Ureter (tissue), 1 donor: ENCODE data around the gene VIPR2. TPM values are rescaled to one million over a fixed set of nuclear protein-coding genes. Genes with fewer than 3 reads are reported as not detected.
A peak's percentile ranks its signal among the peaks of the same experiment; 100 is the strongest.
"Not testable (repeated sequence)": the region's sequence is repeated elsewhere in the genome, so short reads cannot be mapped to it uniquely, and the experiment has no call there.

ENCODE experiments used
- DNase-seq: peaks from one replicate; pipeline ENCODE4 v3.0.0-alpha.2; 2020; ENCODE audit warnings: low spot score
- total RNA-seq: library from RNA; stranded (reverse); gene quantifications from one replicate; pipeline ENCODE4 v1.2.4, GENCODE V29; 2023
- donor health status: DM: yes; HTN: yes; CAD: no.

VIPR2 gene
- total RNA-seq, 1 donor from 2014 or later: 4.8 TPM

DNA sequence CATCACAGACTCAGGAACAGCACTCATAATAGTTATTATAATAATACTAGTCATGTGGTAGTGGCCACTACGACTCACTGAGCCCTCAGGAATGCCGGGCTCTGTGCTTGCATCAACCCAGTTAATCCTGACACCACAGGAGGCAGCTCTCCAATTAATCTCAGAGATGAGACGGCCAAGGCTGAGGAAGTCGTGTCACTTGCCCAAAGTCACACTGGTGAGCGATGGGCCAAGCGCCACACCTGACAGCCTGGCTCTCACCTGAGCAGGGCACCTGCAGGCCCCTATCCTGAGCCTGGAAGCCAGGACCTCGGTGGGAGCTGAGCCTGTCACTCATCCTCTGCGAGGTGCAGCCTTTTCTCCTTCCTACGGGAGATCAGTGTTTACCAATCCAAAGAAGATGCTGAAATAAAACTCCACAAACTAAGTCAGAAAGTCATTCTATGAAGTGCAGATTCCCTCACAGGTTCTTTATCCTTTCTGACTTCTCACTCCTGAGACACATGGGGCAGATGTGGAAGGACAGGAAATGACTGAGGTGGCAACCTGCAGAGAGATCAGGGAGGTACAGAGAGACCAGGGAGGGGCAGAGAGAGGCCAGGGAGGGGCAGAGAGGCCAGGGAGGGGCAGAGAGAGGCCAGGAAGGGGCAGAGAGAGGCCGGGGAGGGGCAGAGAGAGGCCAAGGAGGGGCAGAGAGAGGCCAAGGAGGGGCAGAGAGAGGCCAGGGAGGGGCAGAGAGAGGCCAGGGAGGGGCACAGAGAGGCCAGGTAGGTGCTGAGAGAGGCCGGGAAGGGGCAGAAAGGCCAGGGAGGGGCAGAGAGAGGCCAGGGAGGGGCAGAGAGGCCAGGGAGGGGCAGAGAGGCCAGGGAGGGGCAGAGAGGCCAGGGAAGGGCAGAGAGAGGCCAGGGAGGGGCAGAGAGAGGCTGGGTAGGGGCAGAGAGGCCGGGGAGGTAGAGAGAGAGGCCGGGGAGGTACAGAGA is 38.5 kb downstream of the VIPR2 start:
- no peak for DNase-seq

DNA sequence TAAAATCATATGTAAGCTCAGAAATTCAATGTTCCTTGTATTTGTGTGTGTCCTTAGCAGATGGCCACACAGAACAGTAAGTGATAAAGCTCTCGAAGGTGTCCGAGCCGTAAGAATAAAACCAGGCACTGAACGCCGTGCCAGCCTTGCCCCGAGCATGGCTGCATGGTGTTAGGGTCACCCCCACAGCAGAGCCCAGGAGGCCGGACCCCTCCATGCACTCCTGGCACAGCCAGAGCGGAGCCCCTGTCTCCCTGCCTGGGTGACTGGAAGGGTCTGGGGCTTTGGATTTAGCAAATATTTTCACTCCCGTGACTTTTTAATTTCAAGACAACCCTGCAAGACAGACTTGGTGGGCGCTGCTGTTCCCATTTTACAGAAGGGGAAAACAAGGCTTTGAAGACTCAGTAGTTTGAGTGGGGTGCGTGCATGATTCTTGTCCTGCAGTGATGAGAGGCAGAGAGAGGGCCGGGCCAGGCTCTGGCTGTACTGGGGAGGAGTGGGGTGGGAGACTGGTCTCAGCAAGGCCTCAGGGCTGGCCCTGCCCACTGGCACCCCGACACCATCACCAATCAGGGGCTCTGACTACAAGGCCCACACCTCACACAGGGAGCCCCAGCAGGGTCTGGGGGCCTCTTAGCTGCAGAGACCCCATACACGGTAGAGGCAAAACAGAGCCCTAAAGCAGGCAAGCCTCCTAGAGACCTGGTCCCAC is 39.4 kb downstream of the VIPR2 start:
- no peak for DNase-seq

DNA sequence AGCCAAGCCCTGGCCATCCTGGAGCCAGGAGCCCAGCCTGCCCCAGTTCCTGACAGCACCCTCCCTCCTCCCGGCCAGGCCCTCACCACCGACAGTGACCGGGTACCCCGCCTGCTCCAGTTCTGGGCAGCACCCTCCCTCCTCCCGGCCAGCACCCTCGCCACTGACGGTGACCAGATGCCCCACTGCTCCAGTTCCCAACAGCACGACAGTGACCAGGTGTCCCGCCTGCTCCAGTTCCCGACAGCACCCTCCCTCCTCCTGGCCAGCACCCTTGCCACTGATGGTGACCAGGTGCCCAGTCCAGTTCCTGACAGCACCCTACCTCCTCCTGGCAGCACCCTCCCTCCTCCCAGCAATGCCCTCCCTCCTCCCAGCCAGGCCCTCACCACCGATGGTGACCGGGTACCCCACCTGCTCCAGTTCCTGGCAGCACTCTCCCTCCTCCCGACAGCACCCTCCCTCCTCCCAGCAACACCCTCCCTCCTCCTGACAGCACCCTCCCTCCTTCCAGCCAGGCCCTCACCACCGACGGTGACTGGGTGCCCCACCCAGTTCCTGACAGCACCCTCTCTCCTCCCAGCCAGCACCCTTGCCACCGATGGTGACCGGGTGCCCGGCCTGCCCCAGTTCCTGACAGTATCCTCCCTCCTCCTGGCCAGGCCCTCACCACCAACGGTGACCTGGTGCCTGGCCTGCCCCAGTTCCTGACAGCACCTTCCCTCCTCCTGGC is 40.3 kb downstream of the VIPR2 start:
- DNase-seq: no peak

DNA sequence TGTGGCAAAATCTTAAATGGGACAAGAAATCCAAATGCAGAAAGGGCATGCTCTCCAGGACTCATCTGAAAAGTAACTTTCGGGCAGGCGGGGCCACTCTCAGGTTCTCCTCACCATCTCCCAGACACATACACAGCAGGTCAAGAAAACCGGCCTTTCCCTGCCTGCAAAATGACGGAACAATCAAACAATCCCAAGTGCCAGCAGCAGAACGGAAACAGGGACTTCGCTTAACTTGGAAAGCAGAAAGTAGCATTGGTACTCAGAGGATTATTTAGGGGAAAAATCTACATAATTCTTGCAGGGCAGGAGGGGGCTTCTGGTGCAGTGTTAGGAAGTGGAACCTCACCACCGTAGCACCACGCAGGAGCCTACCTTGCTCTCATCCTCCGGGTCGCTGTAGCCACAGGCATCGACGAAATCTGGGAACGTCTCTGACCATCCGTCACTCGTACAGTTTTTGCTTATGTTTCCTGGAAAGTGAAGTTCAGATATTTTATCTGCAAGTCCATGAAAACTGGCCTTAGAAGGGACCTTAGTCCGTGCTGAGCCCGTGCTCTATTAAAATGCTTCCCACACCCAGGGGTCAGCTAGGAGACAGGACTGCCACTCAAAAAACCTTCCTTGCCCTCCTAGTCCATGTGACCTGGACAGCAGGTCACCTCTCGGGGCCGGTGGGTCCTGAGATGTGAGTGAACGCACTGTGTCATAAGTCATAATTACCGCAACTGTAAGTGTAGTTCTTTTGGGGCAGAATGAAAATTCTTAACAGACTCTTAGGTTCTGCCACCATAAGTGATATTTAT is 41.1 kb downstream of the VIPR2 start:
- DNase-seq: no peak

DNA sequence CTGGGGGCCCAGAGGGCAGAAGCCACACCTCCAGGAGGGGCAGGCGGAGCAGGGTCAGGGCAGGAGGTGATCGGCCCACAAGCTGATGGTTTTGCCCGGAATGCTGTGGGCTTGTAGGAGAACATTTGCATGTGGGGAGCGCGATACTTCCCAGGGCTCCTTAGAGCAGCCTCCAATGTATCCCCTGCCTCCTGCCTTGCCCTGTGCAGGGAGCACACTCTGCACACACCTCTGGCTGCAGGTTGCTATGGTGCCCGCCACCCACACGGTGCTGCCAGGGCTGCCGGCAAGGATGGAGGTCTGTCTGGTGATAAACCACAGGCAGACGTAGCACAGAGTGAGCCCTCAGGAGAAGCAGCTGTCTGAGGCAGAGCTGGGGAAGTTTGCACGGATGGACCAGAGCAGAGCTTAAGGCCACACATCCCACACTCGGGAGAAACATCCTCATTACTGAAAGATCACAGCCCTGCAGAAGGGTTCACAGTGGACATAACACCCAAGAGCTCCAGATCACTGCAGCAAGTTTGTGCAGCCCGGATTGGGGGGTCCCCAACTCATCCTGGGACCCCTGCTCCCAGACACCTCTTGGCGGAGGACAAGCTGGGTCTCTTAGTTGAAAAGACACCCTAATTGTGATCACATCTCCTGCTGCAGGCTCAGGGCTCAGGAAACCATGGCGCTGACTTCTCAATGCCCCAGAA is 41.8 kb downstream of the VIPR2 start:
- no peak for DNase-seq

DNA sequence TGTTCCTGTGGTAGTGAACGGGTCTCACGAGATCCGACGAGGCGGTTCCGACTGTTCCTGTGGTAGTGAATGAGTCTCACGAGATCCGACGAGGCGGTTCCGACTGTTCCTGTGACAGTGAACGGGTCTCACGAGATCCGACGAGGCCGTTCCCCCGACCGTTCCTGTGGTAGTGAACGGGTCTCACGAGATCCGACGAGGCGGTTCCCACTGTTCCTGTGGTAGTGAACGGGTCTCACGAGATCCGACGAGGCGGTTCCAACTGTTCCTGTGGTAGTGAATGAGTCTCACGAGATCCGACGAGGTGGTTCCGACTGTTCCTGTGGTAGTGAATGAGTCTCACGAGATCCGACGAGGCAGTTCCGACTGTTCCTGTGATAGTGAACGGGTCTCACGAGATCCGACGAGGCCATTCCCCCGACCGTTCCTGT is 43.0 kb downstream of the VIPR2 start:
- DNase-seq: not testable (repeated sequence)

DNA sequence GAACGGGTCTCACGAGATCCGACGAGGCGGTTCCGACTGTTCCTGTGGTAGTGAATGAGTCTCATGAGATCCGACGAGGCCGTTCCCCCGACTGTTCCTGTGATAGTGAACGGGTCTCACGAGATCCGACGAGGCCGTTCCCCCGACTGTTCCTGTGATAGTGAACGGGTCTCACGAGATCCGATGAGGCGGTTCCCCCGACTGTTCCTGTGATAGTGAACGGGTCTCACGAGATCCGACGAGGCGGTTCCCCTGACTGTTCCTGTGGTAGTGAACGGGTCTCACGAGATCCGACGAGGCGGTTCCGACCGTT is 43.6 kb downstream of the VIPR2 start:
- DNase-seq: not testable (repeated sequence)

DNA sequence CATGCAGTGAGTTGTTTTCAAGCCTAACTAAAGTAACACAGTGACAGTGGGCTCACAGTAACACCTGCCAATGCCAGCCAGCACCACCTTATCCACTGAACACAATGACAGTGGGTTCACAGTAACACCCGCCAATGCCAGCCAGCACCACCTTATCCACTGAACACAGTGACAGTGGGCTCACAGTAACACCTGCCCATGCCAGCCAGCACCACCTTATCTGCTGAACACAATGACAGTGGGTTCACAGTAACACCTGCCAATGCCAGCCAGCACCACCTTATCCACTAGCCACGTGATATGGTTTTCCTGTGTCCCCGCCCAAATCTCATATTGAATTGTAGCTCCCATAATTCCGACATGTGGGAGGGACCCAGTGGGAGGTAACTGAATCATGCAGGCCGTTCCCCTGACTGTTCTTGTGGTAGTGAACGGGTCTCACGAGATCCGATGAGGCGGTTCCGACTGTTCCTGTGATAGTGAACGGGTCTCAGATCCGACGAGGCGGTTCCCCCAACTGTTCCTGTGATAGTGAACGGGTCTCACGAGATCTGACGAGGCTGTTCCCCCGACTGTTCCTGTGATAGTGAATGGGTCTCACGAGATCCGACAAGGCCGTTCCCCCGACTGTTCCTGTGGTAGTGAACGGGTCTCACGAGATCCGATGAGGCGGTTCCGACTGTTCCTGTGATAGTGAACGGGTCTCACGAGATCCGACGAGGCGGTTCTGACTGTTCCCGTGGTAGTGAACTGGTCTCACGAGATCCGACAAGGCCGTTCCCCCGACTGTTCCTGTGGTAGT is 44.2 kb downstream of the VIPR2 start:
- peak; percentile 12 for DNase-seq

DNA sequence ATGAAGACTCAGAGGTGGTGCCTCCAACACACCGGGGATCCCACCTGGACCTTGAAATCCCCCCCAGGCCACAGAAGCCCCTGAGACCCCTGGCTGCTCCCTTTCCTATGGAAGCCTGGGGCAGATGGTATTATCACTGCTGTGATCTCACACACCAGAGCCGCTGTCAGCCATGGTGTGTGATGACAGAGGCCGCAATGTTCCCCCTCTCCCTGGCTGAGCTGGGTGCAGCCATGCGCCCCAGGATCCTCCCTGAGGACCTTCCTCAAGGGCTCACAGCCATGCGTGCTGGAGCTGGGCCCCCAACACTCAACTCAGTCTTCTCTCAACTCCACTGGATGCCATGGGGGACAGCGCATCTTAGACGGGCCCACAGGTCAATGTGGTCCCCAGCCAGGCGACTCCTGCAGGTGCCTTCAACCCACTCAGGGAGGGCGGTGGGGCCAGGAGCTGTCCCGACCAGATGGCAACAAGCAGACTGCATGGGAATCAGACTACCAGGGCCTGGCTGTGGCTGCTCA is 44.9 kb downstream of the VIPR2 start:
- peak; percentile 32 for DNase-seq

DNA sequence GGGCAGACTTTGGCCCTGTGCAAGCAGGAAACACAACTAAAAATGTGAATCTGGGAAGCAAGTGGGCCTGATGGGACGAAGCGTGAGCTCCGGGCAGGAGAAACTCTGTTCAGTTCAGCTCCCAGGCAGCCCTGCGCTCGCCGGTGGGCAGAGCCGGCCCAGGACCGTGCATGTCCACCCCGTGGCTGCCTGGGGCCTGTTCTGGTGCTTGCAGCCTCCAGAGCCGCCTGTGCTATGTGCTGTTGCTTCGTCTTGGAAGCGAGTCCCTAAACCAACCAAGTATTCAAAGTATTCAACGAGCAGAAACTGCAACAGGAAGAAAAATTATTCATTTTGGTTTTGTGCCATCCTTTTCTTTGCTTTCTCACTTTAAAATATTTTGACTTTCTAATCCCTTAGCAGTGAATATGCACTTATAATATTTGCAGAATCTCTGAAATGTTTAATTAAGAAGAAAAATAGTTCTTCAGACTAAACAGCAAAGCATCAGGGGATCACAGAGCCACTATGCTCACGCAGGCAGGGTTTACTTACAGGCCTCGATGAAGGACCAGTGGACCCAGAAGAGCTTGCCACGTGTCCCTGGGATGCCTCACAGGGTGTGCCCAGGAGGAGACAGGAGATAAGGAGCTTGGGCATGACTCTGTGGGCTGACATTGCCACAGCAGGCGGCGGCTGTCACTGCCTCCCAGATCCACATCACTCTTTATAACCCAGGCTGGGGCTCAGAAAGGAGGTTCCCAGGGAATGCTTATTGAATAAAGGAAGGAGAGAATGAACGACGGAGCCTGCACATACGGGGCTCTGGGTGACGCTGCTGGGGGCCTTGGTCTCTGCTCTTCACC is 45.6 kb downstream of the VIPR2 start:
- peak; percentile 48 for DNase-seq

DNA sequence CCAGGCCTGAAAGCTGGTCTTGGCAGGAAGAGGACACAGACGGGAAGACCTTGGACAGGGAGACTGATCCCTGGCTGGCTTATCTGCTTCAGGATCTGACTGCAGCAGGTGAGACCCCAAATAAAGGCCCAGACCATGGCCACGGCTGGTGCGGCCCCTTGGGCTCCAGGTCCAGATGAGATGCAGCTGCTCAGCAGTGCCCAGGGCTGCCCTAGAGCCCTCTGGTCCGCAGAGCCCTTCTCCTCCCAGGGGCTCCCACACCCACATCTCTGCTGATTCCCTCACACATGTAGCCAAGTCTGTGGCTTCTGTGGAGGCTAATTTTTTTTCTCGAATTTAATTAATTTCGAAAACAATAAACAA is 46.3 kb downstream of the VIPR2 start:
- peak; percentile 25 for DNase-seq

DNA sequence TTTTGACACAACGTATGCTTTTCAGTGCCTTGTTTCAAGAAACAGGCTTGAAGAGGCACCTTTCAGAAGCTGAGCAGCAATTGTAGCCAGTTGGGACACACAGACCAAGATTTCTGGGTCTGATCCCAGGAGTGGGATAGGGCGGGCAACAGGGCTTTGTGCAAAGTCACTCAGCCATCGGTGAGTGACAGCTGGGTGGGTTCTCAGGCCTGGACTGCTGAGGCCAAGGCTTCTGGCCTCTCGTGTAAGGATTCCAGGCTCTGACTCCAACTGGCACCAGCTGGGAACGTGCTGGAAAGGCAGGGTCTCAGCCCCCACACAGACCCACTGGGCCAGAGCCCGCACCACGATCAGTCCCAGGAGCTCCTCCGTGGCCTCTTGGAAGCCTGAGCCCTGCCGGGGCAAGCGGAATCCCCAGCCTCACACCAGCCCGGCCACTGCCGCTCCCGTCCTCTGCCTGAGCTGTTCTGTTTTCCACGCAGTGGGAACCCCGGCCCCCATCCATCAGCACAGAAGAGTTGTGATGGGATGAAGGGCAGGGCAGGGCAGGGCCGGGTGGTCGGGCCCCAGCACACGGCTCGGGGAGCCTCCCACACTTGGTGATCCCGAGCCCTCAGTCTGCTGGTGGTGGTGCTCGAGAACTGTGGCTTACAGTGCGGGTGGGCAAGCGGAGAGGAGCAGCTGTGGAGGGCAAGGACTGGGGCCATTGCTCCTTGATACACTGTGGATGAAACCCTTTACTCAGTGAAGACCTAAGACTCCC is 46.8 kb downstream of the VIPR2 start:
- peak; percentile 39 for DNase-seq

DNA sequence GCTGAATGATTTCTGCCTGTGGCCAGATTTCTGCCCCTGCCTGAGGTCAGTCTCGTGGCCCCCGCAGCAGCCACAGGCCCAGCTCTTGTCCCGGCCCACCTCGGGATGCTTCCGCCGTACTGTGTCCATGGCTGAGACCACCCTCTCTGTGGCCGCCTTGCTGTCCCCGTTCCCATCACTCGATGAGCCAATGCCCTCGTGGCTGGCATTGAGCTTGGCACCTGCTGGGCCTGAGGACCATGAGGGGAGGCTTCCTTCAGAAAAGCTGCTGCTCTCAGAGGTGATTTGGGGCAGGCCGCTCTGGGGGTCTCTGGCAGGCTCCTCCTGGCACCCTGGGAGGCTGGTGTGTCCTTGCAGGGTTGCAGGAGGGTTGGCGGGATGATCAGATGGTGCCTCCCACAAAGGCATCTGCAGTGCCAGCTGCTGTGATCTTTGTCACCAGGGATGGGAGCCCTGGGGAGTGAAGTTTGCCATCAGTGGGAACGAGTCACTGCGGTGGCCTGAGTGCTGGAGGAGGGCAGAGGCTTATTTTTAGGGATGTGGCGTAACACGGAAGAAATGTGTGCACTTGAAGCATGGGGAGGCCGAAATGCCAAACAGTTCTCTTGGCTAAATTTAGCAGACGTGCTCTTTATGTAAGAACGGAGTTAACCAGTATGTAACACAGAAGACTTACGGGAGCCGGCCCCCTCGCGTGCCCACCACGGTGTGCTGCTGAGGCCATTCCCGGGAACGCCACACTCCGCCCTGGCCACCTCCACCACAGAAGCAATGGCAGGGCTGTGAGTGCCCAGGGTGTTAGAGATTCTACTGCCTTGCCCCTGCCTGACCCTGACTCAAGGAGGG is 47.7 kb downstream of the VIPR2 start:
- DNase-seq: peak; percentile 48

DNA sequence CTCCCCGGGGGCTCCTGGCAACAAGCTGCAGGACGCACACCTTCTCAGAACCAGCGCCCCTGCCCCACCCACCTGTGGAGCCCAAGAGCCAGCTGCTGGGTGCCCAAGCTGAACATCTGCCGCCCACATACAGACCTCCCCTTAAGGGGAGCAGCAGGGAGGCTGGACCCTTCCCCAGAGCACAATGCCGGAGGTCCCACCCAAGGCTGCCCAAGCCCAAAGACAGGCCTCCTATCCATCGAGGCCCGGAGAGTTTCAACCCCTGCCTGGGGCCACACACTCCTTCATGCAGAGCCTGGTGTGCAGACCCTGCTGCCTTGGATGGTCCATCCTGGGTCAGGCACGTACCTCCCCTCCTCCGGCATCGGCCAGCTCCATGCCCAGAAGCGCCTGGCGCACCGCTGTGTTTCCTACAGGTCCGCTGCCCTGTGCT is 48.7 kb downstream of the VIPR2 start:
- peak; percentile 35 for DNase-seq

DNA sequence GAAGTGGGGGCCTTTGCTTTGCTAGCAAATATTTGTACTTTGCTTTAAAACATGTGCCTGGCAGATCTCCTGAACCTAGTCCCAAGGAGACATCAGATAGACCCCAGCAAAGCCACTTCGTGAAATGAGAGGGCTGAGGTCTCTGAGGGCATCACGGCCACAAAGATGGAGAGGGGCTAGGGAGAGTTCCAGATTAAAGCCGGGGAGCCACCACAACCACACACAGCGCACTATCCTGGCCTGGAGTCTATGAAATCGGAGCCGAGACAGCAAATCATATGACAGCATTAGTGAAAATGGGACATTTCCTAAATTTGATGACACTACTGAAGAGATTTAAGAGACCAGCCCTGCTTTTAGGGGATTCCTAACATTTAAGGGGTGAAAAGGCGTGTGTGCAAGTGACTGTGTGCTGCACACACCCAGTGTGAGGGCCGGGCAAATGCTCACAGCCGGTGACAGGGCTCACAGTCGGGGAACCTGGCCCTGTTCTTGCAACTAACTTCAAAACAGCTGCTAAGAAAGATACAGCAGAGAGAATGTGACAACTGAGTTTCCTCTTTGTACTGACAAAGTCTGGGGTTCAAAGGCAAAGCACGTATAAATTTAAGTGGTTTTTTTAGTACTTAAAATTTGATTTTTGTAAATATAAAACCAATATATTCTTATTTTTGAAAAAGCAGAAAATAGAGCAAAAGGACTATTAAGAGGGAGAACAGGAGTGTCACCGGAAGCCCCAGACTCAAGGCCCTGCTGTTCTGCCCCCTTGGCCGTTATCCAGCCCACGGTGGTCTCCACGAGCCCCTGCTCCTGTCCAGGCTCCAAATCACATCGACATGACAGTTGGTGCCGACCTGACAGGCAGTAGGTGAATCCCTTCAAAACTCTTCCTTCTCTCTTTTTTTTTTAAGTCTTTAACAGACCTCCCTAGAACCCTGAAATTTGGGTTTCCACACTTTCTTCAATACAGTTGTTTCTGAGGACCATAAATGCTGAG is 49.5 kb downstream of the VIPR2 start:
- DNase-seq: peak; percentile 24
